ENCODE measurements around the gene CADPS2.

DNA sequence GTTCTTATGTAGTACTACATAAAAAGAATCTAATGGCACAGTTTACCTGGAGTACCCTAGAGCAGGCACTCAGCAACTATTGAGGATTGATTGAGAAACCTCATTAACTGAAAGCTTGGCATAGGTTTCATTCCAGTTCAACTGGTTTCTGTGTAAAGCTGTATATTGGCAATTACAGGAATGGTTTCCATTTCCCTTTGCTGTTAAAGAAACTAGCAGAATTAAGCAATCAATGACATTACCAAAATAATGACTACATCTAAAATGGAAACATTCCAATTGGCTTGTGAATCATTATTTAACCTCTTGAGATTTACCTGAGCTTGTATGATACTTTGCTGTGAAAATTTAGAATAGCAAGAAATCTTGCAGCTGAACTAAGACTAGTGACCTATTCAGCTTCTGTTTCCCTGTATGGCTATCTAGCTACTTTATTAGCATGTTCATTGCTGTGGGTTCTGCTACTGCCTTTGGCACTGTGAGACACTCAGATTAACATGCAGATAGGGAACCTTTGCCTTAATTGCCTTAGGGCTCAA, 33.5 kb upstream of the CADPS2 start:
- TF ChIP-seq RAD21 (IDR thresholded peaks at IDR 0.05; ENCODE audit: low read depth) (no peak), YY1 (IDR thresholded peaks at IDR 0.05; ENCODE audit: low read depth) (no peak), CEBPB (IDR thresholded peaks at IDR 0.05) (no peak), TCF12 (IDR thresholded peaks at IDR 0.05; ENCODE audit: low read depth) (no peak), CREB1 (IDR thresholded peaks at IDR 0.05; ENCODE audit: low read depth) (no peak), FOXM1 (IDR thresholded peaks at IDR 0.05; ENCODE audit: borderline replicate concordance, low read depth) (no peak), ZBTB7A (IDR thresholded peaks at IDR 0.05; ENCODE audit: low read depth) (no peak)
- TF ChIP-seq, protein P1, sequence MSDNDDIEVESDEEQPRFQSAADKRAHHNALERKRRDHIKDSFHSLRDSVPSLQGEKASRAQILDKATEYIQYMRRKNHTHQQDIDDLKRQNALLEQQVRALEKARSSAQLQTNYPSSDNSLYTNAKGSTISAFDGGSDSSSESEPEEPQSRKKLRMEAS (IDR thresholded peaks at IDR 0.05), result no peak
